ENCODE data around the gene NUTM1.

Gene NUTM1

DNA sequence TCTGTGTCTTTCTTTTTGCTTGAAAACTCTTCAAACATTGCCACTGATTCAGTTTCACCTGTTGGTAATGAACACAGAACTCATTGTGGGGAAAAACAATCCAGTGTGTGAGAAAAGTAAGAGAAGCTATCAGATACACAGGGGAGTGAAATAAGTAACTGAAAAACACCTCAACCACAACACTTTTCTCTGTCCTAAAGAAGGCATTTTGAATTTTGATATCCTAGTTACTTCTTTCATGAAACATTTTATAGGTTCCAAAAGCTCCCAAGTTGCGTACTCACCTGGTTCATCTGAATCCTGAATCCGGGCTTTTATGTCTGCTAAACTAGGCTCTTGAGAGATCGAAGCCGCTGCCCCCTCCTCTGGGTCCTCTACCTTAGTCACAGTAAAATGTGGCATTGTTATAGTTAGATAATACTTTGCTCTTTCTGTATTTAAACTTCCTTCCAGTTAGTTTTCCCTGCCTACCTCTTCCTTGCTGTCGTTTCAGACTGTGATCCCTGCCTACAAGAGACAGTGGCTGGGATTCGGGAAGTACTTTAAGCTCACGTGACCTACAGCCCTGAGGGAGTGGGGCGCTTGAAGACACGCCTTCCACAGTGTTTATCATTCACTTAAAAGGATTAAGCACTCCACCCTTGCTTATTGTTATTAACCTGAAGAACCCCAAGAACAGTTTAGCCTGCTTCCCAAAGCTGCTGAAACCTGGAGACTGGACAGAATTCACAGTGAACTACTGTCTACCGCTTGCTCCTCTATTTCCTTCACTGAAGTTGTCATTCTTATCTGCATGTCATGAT lies 24.6 kb upstream of the NUTM1 start:
- DNase-seq (ENCODE audit: low read depth) = no peak
- TF ChIP-seq, protein P1, sequence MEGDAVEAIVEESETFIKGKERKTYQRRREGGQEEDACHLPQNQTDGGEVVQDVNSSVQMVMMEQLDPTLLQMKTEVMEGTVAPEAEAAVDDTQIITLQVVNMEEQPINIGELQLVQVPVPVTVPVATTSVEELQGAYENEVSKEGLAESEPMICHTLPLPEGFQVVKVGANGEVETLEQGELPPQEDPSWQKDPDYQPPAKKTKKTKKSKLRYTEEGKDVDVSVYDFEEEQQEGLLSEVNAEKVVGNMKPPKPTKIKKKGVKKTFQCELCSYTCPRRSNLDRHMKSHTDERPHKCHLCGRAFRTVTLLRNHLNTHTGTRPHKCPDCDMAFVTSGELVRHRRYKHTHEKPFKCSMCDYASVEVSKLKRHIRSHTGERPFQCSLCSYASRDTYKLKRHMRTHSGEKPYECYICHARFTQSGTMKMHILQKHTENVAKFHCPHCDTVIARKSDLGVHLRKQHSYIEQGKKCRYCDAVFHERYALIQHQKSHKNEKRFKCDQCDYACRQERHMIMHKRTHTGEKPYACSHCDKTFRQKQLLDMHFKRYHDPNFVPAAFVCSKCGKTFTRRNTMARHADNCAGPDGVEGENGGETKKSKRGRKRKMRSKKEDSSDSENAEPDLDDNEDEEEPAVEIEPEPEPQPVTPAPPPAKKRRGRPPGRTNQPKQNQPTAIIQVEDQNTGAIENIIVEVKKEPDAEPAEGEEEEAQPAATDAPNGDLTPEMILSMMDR (IDR thresholded peaks at IDR 0.05; ENCODE audit: low read depth, low read length, missing control alignments) = no peak
- peak overlapping the region; percentile 46 for H3K4me3 ChIP-seq (ENCODE audit: low read depth, low read length)

DNA sequence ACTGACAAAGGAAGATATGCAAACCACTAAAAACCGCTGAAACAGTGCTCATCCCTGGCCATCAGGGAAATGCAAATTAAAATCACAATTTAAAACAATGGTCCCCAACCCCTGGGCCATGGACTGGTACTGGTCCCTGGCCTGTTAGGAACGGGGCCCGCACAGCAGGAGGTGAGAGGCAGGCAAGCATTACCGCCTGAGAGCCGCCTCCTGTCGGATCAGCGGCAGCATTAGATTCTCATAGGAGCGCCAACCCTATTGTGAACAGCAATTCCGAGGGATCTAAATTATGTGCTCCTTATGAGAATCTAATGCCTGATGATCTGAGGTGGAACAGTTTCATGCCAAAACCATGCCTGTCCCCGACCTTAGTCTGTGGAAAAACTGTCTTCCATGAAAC lies 19.9 kb upstream of the NUTM1 start:
- TF ChIP-seq, protein P1 (IDR thresholded peaks at IDR 0.05; ENCODE audit: low read depth, low read length, missing control alignments) = no peak
- DNase-seq (ENCODE audit: low read depth) = no peak
- H3K4me3 ChIP-seq (ENCODE audit: low read depth, low read length) = no peak overlapping the region

DNA sequence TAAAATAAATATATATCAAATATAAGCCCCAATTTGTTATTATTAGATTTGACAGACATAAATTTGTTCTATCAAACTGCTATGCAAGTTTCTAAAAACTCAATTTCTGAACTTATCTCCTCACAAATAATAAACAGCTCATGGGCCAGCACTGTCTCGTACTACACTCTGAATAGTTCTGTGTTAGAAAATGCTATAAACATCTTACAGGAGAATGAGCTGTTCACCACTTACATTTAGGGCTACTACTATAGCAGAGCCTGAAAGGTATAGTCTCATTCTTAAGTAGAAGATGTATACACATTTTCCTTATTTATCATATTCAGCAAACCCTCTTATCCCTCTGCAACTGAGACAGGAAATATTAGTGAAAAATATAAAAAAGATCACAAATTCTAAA lies 18.2 kb upstream of the NUTM1 start:
- no peak for DNase-seq (ENCODE audit: low read depth)
- no peak overlapping the region for H3K4me3 ChIP-seq (ENCODE audit: low read depth, low read length)
- TF ChIP-seq, protein P1 (IDR thresholded peaks at IDR 0.05; ENCODE audit: low read depth, low read length, missing control alignments) = no peak

DNA sequence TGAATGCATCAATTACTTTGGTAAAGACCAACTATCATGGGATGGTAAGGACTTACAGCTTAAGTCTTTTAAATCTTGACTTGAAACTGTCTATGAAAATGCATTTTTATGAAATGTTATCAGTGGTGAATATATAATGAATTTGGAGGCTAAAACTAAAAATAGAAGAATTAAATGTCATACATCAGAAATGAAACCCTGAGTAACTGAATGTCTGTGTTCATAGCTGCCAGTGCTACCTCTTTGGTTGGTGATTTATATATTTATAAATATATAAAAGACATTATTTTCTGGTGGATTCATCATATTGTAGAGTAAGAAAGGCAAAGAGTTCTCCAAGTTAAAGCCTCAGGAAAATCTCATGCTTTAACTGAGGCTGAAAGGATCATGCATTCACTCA lies 17.7 kb upstream of the NUTM1 start:
- H3K4me3 ChIP-seq (ENCODE audit: low read depth, low read length) = no peak overlapping the region
- no peak for DNase-seq (ENCODE audit: low read depth)
- TF ChIP-seq, protein P1 (IDR thresholded peaks at IDR 0.05; ENCODE audit: low read depth, low read length, missing control alignments) = no peak

DNA sequence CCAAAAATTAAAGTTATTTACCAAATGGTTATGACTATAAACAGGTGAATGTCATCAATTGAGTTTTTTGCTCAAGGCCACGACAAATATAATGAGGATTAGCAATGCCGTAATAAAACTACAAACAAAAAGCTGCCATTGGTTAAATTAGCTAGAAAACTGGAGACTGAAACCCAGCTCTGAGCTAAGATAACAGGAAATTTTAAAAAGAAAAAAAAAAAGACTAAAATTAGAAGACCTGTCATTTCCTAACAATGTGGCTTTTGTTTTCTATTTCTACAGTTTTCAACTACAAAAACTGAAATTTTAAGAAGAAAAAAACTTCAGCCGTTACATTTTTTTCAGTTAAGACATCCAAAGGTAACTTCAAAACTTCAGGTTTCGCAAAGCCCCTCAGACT lies 15.2 kb upstream of the NUTM1 start:
- TF ChIP-seq, protein P1 (IDR thresholded peaks at IDR 0.05; ENCODE audit: low read depth, low read length, missing control alignments) = no peak
- no peak overlapping the region; the same call in 1 of the 2 replicates for H3K4me3 ChIP-seq (ENCODE audit: low read depth, low read length)
- DNase-seq (ENCODE audit: low read depth) = no peak

DNA sequence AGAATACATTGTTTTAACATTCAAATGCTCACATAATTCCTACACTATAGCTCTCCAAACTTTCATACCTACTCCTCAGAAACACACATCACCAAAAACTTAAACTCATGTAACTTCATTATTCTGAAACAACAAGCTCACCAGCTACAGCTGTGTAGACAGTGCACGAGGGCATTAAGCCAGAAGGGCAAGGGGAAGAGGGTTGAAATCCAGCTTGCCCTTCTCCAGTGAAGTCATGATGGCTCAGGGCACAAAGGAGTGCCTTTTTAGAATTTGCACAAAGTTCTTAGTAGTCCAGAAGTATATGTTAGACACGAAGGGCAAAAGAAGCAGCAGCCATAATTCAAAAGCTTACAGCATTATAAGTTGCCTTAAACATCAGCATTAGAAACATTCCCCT lies 14.1 kb upstream of the NUTM1 start:
- H3K4me3 ChIP-seq (ENCODE audit: low read depth, low read length) = no peak overlapping the region
- TF ChIP-seq, protein P1 (IDR thresholded peaks at IDR 0.05; ENCODE audit: low read depth, low read length, missing control alignments) = no peak
- DNase-seq (ENCODE audit: low read depth) = no peak

DNA sequence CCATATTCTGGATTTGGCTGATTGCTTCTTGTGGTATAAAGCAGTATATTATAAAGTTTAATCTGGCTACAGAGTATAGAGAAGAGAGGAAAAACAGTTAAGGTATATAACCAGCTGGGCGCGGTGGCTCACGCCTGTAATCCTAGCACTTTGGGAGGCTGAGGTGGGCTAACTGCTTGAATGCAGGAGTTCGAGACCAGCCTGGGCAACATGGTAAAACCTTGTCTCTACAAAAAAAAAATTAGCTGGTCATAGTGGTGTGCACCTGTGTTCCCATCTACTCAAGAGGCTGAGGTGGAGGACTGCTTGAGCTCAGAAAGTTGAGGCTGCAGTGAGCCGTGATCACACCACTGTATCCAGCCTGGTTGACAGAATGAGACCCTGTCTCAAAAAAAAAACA lies 12.8 kb upstream of the NUTM1 start:
- no peak for DNase-seq (ENCODE audit: low read depth)
- TF ChIP-seq, protein P1 (IDR thresholded peaks at IDR 0.05; ENCODE audit: low read depth, low read length, missing control alignments) = no peak
- H3K4me3 ChIP-seq (ENCODE audit: low read depth, low read length) = no peak overlapping the region
